Mesenchymal stem cell (in vitro differentiated cells and primary cell): ENCODE data around the gene C3orf20.

ENCODE experiments used
- DNase-seq: peaks from one replicate; pipeline ENCODE4 v3.0.0-alpha.2; 2013
- H2AFZ ChIP-seq: one replicate; pipeline ENCODE4 v1.6.1; 2013; ENCODE audit warnings: low read depth, mild to moderate bottlenecking, control low read depth, inconsistent platforms, low read length, moderate library complexity
- H2AK5ac ChIP-seq: 2 replicates; pipeline ENCODE4 v1.6.1; 2013; ENCODE audit warnings: low read length, moderate library complexity, mild to moderate bottlenecking, inconsistent platforms; ENCODE audit not compliant: severe bottlenecking
- H2BK120ac ChIP-seq: one replicate; pipeline ENCODE4 v1.6.1; 2013; ENCODE audit warnings: low read depth, mild to moderate bottlenecking, inconsistent platforms, low read length, moderate library complexity
- H2BK12ac ChIP-seq, 2 experiments: one replicate each; pipeline ENCODE4 v1.6.1; 2013; ENCODE audit warnings: inconsistent platforms in 2 of 2, low read length in 2 of 2, mild to moderate bottlenecking in 2 of 2, moderate library complexity in 2 of 2, control low read depth in 1 of 2
- H2BK15ac ChIP-seq: one replicate; pipeline ENCODE4 v1.6.1; 2013; ENCODE audit warnings: mild to moderate bottlenecking, low read depth, inconsistent platforms; ENCODE audit not compliant: poor library complexity, severe bottlenecking
- H2BK5ac ChIP-seq: 2 replicates; pipeline ENCODE4 v1.6.1; 2013; ENCODE audit warnings: low read depth, mild to moderate bottlenecking, low read length, control low read depth, inconsistent platforms; ENCODE audit not compliant: poor library complexity, severe bottlenecking
- H3K14ac ChIP-seq, 2 experiments: one replicate each; pipeline ENCODE4 v1.6.1; 2013; ENCODE audit warnings: inconsistent platforms in 2 of 2, low read length in 2 of 2, control low read depth in 1 of 2, mild to moderate bottlenecking in 1 of 2, moderate library complexity in 1 of 2
- H3K18ac ChIP-seq, 2 experiments: one replicate each; pipeline ENCODE4 v1.6.1; 2013; ENCODE audit warnings: inconsistent platforms in 2 of 2, low read length in 2 of 2, control low read depth in 1 of 2, low read depth in 1 of 2, mild to moderate bottlenecking in 1 of 2
- H3K23ac ChIP-seq, 2 experiments: one replicate each; pipeline ENCODE4 v1.6.1; 2013; ENCODE audit warnings: inconsistent platforms in 2 of 2, low read length in 2 of 2, mild to moderate bottlenecking in 2 of 2, moderate library complexity in 2 of 2, control low read depth in 1 of 2
- H3K27ac ChIP-seq: 2 replicates; pipeline ENCODE4 v1.5.1; 2013; ENCODE audit warnings: mild to moderate bottlenecking, moderate library complexity, low read length, control low read depth, inconsistent platforms; ENCODE audit not compliant: poor library complexity, severe bottlenecking
- H3K27me3 ChIP-seq, 2 experiments: 2 replicates each; pipeline versions ENCODE4 v1.6.1 to v1.7.0; 2013; ENCODE audit warnings: low read length in 2 of 2, mild to moderate bottlenecking in 2 of 2, moderate library complexity in 2 of 2, control low read depth in 1 of 2, inconsistent platforms in 1 of 2; ENCODE audit not compliant: control insufficient read depth in 1 of 2, insufficient read depth in 1 of 2
- H3K36me3 ChIP-seq, 2 experiments: 2 replicates each; pipeline versions ENCODE4 v1.6.1 to v1.7.0; 2013; ENCODE audit warnings: low read length in 2 of 2, control low read depth in 1 of 2, inconsistent platforms in 1 of 2, low read depth in 1 of 2, mild to moderate bottlenecking in 1 of 2; ENCODE audit not compliant: insufficient read depth in 2 of 2, control insufficient read depth in 1 of 2
- H3K4ac ChIP-seq, 2 experiments: one replicate each; pipeline ENCODE4 v1.6.1; 2013; ENCODE audit warnings: inconsistent platforms in 2 of 2, low read length in 2 of 2, mild to moderate bottlenecking in 2 of 2, moderate library complexity in 2 of 2, control low read depth in 1 of 2, low read depth in 1 of 2
- H3K4me1 ChIP-seq: 2 replicates; pipeline ENCODE4 v1.6.1; 2013; ENCODE audit warnings: low read depth, low read length, control low read depth; ENCODE audit not compliant: control insufficient read depth, insufficient read depth
- H3K4me2 ChIP-seq: 2 replicates; pipeline ENCODE4 v1.6.1; 2013; ENCODE audit warnings: low read length, mild to moderate bottlenecking, inconsistent platforms; ENCODE audit not compliant: poor library complexity, severe bottlenecking
- H3K4me3 ChIP-seq, 2 experiments: 2 replicates each; pipeline versions ENCODE4 v1.5.1 to v1.7.0; 2013; ENCODE audit warnings: low read length in 2 of 2, mild to moderate bottlenecking in 2 of 2, control low read depth in 1 of 2, low read depth in 1 of 2; ENCODE audit not compliant: insufficient read depth in 1 of 2
- H3K79me1 ChIP-seq: replicated peaks from 2 replicates; pipeline ENCODE4 v1.6.1; 2013; ENCODE audit warnings: mild to moderate bottlenecking, control low read depth, low read length, inconsistent platforms; ENCODE audit not compliant: poor library complexity, severe bottlenecking
- H3K9ac ChIP-seq: 2 replicates; pipeline ENCODE4 v1.7.0; 2013; ENCODE audit warnings: mild to moderate bottlenecking, low read length, moderate library complexity
- H3K9me3 ChIP-seq: 2 replicates; pipeline ENCODE4 v1.7.0; 2013; ENCODE audit warnings: mild to moderate bottlenecking, low read length; ENCODE audit not compliant: control insufficient read depth
- H4K8ac ChIP-seq: one replicate; pipeline ENCODE4 v1.6.1; 2013; ENCODE audit warnings: inconsistent platforms, mild to moderate bottlenecking, low read length, moderate library complexity
- H4K91ac ChIP-seq: one replicate; pipeline ENCODE4 v1.6.1; 2013; ENCODE audit warnings: mild to moderate bottlenecking, low read length, inconsistent platforms
- WGBS: methylation state at CpG from one replicate; pipeline ENCODE4 v1.1.7; 2013; ENCODE audit warnings: mixed read lengths; 5-methylcytosine and 5-hydroxymethylcytosine counted together

Gene C3orf20

DNA sequence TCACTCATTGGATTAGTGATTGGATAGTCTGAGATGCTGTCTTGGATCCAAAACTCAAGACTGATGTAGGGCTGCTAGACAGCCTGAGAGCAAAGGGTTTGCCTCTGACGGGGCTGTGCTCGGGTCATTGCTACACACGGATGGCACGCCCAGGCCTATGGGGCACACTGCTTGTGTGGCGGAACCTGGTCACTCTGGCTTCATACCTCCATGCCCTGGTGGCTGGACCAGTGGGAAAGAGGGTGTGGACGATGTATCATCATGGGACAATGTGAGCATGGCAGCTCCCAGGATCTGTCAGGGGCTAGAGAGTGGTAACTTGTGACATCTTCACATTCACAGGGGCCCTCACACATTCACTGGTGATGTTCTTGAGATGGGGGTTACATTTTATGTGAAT is 41.5 kb upstream of the C3orf20 start:
- H3K27ac ChIP-seq = no peak overlapping the region
- no peak overlapping the region for H2BK5ac ChIP-seq
- 90% methylated on average over 6 of the region's 6 CpGs for WGBS
- no peak overlapping the region for H2BK12ac ChIP-seq
- H3K4me3 ChIP-seq = no peak overlapping the region
- H3K4ac ChIP-seq = no peak overlapping the region
- H3K18ac ChIP-seq = no peak overlapping the region
- no peak overlapping the region for H2AK5ac ChIP-seq
- H3K4me2 ChIP-seq = no peak overlapping the region
- no peaks in the 10 kb centered on the region for H3K36me3 ChIP-seq
- H4K91ac ChIP-seq = no peak overlapping the region
- H2BK15ac ChIP-seq = no peak overlapping the region
- H2BK120ac ChIP-seq = no peak overlapping the region
- no peak for DNase-seq
- no peak overlapping the region for H3K9ac ChIP-seq
- H3K4me1 ChIP-seq = no peaks in the 10 kb centered on the region
- no peaks in the 10 kb centered on the region for H3K79me1 ChIP-seq
- peaks cover 5 to 33% of the 10 kb centered on the region in 2 experiments for H3K27me3 ChIP-seq
- peaks cover 5% of the 10 kb centered on the region for H3K9me3 ChIP-seq
- H3K23ac ChIP-seq = no peak overlapping the region
- no peak overlapping the region for H2AFZ ChIP-seq
- no peak overlapping the region for H3K14ac ChIP-seq
- no peak overlapping the region for H4K8ac ChIP-seq

- 42% methylated on average over 6 of the region's 8 CpGs for WGBS
- no peak overlapping the region for H3K27ac ChIP-seq
- no peak overlapping the region for H4K8ac ChIP-seq
- H3K9me3 ChIP-seq = no peaks in the 10 kb centered on the region
- no peak overlapping the region for H2BK12ac ChIP-seq
- no peaks in the 10 kb centered on the region for H3K4me1 ChIP-seq
- no peak overlapping the region for H3K23ac ChIP-seq
- H3K4ac ChIP-seq = no peak overlapping the region
- no peak overlapping the region for H4K91ac ChIP-seq
- no peak overlapping the region for H3K4me2 ChIP-seq
- H3K14ac ChIP-seq = no peak overlapping the region
- H3K27me3 ChIP-seq = peaks cover 10 to 37% of the 10 kb centered on the region in 2 experiments
- no peak overlapping the region for H3K9ac ChIP-seq
- peak; percentile 58 for DNase-seq
- H3K79me1 ChIP-seq = no peaks in the 10 kb centered on the region
- H3K18ac ChIP-seq = no peak overlapping the region
- no peak overlapping the region for H2BK5ac ChIP-seq
- H3K36me3 ChIP-seq = no peaks in the 10 kb centered on the region
- H2AFZ ChIP-seq = no peak overlapping the region
- H2BK15ac ChIP-seq = no peak overlapping the region
- no peak overlapping the region for H2BK120ac ChIP-seq
- H3K4me3 ChIP-seq = no peak overlapping the region
- H2AK5ac ChIP-seq = no peak overlapping the region
Observed at GRCh38 chr3:14633819-14634424, 41.0 kb upstream of the C3orf20 start.

GRCh38 chr3:14634763-14635400 is 40.1 kb upstream of the C3orf20 start:
- Histone ChIP-seq H3K9ac (no peak overlapping the region), H3K9me3 (no peaks in the 10 kb centered on the region), H2BK15ac (no peak overlapping the region), H3K27me3 (peaks cover 17 to 41% of the 10 kb centered on the region in 2 experiments), H2BK12ac (no peak overlapping the region), H3K4ac (no peak overlapping the region), H3K14ac (no peak overlapping the region), H2BK120ac (no peak overlapping the region), H3K4me1 (no peaks in the 10 kb centered on the region), H3K4me2 (no peak overlapping the region), H3K79me1 (no peaks in the 10 kb centered on the region), H3K23ac (no peak overlapping the region), H2AK5ac (no peak overlapping the region), H3K36me3 (no peaks in the 10 kb centered on the region), H4K91ac (no peak overlapping the region), H4K8ac (no peak overlapping the region), H2BK5ac (no peak overlapping the region), H3K18ac (no peak overlapping the region), H3K4me3 (no peak overlapping the region), H3K27ac (no peak overlapping the region), H2AFZ (no peak overlapping the region)
- WGBS = 71% methylated on average over 1 of the region's 4 CpGs
- no peak for DNase-seq

GRCh38 chr3:14636496-14637087 is 38.3 kb upstream of the C3orf20 start:
- Histone ChIP-seq H4K91ac (no peak overlapping the region), H3K79me1 (no peaks in the 10 kb centered on the region), H2AK5ac (no peak overlapping the region), H2BK120ac (no peak overlapping the region), H3K27ac (no peak overlapping the region), H3K27me3 (peaks cover 23 to 58% of the 10 kb centered on the region in 2 experiments), H3K14ac (no peak overlapping the region), H3K4me3 (no peak overlapping the region), H3K36me3 (no peaks in the 10 kb centered on the region), H3K4ac (no peak overlapping the region), H3K9me3 (no peaks in the 10 kb centered on the region), H3K23ac (no peak overlapping the region), H3K9ac (no peak overlapping the region), H2AFZ (no peak overlapping the region), H3K4me2 (no peak overlapping the region), H3K18ac (no peak overlapping the region), H2BK12ac (no peak overlapping the region), H2BK15ac (no peak overlapping the region), H4K8ac (no peak overlapping the region), H3K4me1 (peaks cover 5% of the 10 kb centered on the region), H2BK5ac (no peak overlapping the region)
- WGBS = 74% methylated on average over 4 of the region's 4 CpGs
- DNase-seq = no peak
